GM19193 (cell line): ENCODE results near the gene LYRM4.

Experiments used
- POLR2A ChIP-seq: IDR thresholded peaks from 4 replicates; pipeline ENCODE4 v1.6.1; 2011; ENCODE audit not compliant: insufficient read depth, insufficient read length; ENCODE audit errors: extremely low read depth

LYRM4 gene

GRCh38 chr6:5143634-5144311, 117.0 kb downstream of the LYRM4 start:
- no peak for TF ChIP-seq POLR2A

- no peak for TF ChIP-seq POLR2A
Observed at GRCh38 chr6:5142915-5143314, 117.8 kb downstream of the LYRM4 start.

- TF ChIP-seq POLR2A, result no peak
Observed at GRCh38 chr6:5142131-5142530, 118.6 kb downstream of the LYRM4 start.

GRCh38 chr6:5141046-5141445, 119.7 kb downstream of the LYRM4 start:
- no peak for TF ChIP-seq POLR2A

GRCh38 chr6:5139828-5140771, 120.7 kb downstream of the LYRM4 start:
- no peak for TF ChIP-seq POLR2A

- TF ChIP-seq POLR2A, result no peak
Observed at GRCh38 chr6:5138995-5139827, 121.5 kb downstream of the LYRM4 start.

GRCh38 chr6:5136851-5137250, 123.9 kb downstream of the LYRM4 start:
- no peak for TF ChIP-seq POLR2A

- TF ChIP-seq POLR2A, result no peak
Observed at GRCh38 chr6:5135788-5136376, 124.9 kb downstream of the LYRM4 start.

GRCh38 chr6:5133943-5134342, 126.8 kb downstream of the LYRM4 start:
- no peak for TF ChIP-seq POLR2A

- no peak for TF ChIP-seq POLR2A
Observed at GRCh38 chr6:5132731-5133130, 128.0 kb downstream of the LYRM4 start.

GRCh38 chr6:5130135-5130866, 130.4 kb downstream of the LYRM4 start:
- no peak for TF ChIP-seq POLR2A

- no peak for TF ChIP-seq POLR2A
Observed at GRCh38 chr6:5128351-5128750, 132.4 kb downstream of the LYRM4 start.

GRCh38 chr6:5127106-5127687, 133.6 kb downstream of the LYRM4 start:
- no peak for TF ChIP-seq POLR2A

GRCh38 chr6:5126214-5126613, 134.5 kb downstream of the LYRM4 start:
- no peak for TF ChIP-seq POLR2A
